Subcutaneous adipose tissue (tissue), 4 donors: ENCODE data around the gene CDH16. TPM values are rescaled to one million over a fixed set of nuclear protein-coding genes. Genes with fewer than 3 reads are reported as not detected.

Source experiments
- total RNA-seq, 4 donors: library from RNA; depleted of rRNA; stranded (reverse); fragments of >200 nt; gene quantifications; one replicate each; pipeline ENCODE4 v1.1.0, GENCODE V29; 2016
- TF ChIP-seq, protein P1 (sequence below): fragments of 450-650 bp; IDR thresholded peaks from one replicate; pipeline ENCODE4 v1.5.1; 2016; ENCODE audit warnings: low read depth, mild to moderate bottlenecking, control low read depth, antibody characterized with exemption, moderate library complexity

Gene CDH16
- total RNA-seq, 4 donors from 2014 or later, result not detected

DNA sequence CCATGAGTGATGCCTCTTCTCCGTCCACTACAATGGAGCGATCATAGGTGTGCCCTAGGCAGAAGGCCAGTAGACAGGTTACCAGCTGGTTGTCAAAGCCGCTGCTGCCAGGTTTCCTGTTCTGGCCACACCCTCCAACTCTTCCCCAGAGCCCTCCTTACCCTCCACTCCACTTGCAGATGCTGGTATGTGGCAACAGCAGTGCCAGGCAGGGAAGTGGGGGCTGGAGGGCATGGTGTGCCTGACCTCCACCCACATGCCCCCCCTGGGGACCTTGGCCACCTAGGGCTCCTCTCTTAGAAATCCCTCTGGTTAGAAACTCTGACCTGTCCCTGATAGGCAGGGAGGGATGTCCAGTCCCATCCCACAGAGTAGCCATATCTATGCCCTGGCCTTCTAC is 5.2 kb upstream of the CDH16 start:
- TF ChIP-seq, protein P1, sequence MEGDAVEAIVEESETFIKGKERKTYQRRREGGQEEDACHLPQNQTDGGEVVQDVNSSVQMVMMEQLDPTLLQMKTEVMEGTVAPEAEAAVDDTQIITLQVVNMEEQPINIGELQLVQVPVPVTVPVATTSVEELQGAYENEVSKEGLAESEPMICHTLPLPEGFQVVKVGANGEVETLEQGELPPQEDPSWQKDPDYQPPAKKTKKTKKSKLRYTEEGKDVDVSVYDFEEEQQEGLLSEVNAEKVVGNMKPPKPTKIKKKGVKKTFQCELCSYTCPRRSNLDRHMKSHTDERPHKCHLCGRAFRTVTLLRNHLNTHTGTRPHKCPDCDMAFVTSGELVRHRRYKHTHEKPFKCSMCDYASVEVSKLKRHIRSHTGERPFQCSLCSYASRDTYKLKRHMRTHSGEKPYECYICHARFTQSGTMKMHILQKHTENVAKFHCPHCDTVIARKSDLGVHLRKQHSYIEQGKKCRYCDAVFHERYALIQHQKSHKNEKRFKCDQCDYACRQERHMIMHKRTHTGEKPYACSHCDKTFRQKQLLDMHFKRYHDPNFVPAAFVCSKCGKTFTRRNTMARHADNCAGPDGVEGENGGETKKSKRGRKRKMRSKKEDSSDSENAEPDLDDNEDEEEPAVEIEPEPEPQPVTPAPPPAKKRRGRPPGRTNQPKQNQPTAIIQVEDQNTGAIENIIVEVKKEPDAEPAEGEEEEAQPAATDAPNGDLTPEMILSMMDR, result no peak

DNA sequence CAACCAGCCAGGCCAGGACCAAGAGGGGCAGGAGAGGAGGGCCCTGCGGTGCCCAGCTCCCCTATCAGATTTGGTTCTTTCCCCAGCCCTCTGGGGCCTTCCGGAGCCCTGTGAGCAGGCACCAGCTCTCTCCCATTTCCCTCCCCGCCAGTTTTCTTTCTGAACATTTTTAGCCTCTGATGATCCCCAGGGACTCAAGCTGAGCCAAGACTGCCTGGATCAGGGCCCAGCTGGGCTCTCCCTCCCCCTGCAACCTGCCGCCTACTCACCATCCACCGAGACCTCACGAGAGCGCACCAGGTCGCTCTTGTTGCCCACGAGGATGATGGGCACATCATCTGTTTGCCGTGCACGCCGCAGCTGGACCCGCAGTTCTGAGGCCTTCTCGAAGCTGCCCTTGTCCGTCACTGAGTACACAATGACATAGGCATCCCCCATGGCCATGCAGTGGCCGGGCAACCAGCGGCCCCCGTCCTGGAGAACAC is 4.6 kb upstream of the CDH16 start:
- TF ChIP-seq, protein P1, result no peak

DNA sequence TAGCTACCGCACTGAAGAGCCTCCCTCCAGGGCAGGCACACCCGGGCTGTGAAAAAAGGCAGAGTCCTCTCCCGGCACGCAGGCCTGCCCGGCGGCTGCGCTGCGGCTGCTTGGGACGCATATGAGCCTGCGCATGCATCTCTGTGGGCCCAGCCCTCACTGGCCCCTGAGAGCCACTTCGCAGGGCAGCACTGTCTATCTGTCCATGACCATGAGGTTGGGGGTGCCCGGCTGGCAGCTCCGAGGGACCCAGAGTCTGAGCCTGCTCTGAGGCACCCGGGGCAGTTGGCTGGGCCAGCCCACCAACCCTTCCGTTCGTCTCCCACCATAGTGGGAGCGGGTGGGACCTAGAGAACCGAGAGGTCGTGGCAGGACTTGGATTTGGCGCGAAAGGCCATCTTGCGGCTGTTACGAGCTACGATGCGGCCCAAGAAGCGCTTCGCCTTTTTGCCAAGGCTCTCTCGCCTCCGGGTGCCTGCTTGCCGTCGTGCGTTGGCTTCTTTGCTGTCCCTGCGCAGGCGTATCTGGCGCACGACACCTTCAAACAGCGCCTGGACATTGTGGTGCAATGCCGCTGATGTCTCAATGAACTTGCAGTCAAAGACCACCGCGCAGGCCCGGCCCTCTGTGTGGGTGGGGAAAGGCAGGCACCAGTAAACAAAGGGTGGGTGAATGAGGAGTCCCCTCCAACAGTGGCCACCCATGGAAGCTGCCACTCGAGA is 3.2 kb upstream of the CDH16 start:
- TF ChIP-seq, protein P1, result no peak

DNA sequence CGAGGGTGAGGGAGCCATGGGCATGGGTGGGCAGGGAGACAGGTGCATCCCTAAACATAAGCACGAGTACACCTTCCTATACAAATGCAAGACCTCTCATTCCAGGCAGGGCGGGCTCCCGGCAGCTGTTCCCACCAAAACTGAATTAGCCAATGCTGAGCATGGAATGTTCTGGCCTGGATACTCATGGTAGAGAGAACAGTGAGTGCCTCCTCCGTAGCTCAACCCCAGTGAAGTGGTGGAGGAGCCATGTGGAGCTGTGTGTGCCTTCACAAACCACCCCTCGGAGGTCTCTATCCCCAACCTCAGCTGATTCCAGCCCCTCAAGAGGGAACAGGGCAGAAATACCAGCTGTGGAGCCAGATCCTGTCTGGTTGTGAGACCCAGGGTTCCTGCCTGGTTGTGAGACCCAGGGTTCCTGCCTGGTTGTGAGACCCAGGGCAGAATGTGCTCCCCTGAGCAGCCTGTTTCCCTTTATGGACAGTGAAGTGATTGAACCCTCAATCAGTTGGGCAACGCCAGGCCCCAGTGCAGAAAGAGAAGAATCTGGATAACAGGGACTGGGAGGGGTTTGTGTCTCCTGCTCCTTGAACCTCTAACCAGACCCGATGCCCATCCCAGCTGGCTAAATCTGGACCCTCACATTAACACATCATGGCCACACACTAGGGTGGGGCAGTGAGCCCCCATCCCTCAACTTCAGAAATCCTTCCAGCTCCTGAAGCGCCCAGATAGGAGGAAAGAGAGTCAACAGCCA is 2.4 kb upstream of the CDH16 start:
- TF ChIP-seq, protein P1, result no peak

DNA sequence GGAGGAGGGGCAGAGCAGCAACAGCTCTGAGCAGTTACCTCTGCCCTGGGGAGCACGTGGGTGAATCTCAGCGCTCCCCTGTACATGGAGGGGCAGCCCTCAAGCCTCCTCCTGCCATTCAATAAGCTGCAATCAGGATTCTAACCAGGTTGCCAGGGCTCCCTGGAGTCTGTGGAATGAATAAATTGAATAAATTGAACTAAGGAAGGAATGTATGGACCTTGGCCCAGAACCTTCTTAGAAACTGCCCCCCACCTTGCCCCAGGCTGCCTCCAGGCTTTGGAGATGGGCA is 1.6 kb upstream of the CDH16 start:
- TF ChIP-seq, protein P1, result no peak

DNA sequence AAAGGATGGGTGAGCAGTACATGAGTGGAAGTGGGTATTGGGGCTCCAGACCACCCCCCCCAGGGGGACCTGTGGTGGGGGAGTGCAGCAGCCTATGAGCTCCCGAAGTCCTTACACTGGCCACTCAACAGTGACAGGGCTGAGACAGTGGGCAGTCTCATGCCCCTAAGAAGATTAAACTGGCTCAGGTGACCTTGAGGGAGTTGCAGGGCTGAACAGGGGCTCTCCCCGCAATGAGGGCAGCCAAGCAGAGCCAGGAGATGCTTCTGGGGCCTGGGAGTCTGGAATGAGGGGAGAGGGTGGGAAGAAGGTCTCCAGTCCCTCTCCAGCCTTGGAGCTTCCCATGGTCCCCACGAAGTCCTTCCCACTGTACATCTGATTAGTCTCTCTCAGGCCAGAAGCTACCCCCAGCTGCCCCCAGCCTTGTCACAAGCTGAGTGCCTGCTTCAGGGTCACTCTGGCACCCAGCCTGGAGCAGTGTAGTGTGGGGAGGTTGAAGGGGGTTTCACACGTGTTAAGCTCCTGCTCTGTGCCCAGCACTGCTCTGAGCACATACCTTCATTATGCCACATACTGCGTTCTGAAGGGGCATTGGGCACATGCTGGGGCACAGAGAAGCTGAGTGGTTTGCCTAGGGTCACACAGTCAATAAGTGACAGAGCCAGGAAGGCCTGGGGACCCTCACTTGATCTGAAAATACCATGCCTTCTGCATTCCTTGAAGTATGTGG is 1.0 kb upstream of the CDH16 start:
- TF ChIP-seq, protein P1, result no peak

DNA sequence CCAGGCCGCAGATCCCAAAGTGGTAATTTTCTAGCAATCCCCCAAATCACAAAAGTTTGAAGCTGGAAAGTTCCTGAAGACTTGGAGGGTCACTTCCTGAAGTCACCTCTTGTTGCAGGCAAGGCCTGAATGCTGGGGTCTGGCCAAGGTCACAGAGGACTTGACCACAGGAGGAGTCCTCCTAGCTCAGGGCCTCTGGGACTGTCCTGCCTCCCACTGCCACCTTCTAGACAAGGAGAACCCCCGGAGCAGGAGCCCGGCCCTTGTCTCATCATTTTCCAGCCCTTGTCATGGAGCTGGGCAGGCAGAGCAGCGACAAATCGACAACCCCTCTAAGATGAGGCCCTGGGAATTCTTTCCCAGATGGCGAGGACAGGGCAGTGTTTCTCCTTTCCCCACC is 330 bp downstream of the CDH16 start:
- TF ChIP-seq, protein P1, result no peak
